Activated naive CD8-positive, alpha-beta T cell treated with anti-CD3 and anti-CD28 coated beads, Interleukin-2, amount 50 U/mL, for 24 hours (primary cell): ENCODE results near the gene PSMB10.

Experiments used
- ATAC-seq: fragments of 150-1000 bp; cut with Tn5 transposase; one replicate; pipeline ENCODE4 v1.10.0; 2021
- DNase-seq: peaks from one replicate; pipeline ENCODE4 v3.0.0; 2021
- H3K27ac Mint-ChIP-seq: one replicate; pipeline ENCODE4 v1.8.0; 2021; ENCODE audit warnings: mild to moderate bottlenecking, mixed read lengths
- H3K27me3 Mint-ChIP-seq: one replicate; pipeline ENCODE4 v1.8.0; 2021; ENCODE audit warnings: mixed read lengths
- H3K36me3 Mint-ChIP-seq: one replicate; pipeline ENCODE4 v1.8.0; 2021; ENCODE audit warnings: low read depth, mixed read lengths
- H3K4me1 Mint-ChIP-seq: one replicate; pipeline ENCODE4 v1.8.0; 2021; ENCODE audit warnings: mixed read lengths
- H3K4me3 Mint-ChIP-seq: one replicate; pipeline ENCODE4 v1.8.0; 2021; ENCODE audit warnings: mild to moderate bottlenecking, moderate library complexity, mixed read lengths
- H3K9me3 Mint-ChIP-seq: one replicate; pipeline ENCODE4 v1.8.0; 2021; ENCODE audit warnings: mixed read lengths

PSMB10 gene

DNA sequence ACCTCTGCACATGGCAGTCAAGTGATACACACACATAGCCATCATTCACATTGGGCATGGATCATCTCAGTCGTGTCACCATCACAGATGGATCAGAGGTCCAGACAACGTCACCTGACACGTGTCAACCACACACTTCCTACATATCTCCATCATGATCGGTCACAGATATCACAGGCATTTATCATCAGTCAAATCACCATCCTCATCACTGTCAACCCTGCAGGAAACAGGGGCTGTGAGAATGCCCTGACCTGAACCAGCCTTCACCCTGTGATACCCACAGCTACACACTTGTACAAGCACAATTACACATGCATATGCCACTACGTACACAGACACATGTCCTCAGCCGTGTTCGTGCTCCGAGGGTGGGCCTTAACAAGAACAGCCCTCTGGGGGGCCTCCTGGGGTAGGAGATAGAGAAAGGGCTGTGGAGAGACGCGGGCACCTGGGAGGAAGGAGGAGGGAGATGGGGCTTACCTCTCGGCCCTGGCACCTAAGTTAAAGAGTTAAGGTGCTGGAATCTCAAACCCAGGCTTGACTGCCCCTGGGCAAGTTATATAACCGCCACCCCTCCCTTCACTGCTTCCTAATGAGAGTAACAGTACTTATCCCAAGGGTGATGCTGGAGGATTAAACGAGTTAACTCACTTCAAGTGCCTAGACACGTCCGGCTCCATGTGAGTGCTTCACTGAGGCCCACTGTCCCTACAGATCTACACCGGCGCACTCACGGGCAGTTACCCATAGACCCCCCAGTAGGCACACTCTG, 30.7 kb upstream of the PSMB10 start:
- Mint-ChIP-seq H3K4me3 (peak overlapping the region; percentile 95), H3K4me1 (peaks cover 20% of the 10 kb centered on the region), H3K9me3 (no peaks in the 10 kb centered on the region), H3K27me3 (no peaks in the 10 kb centered on the region), H3K27ac (peak overlapping the region; percentile 85), H3K36me3 (peaks cover 2% of the 10 kb centered on the region)
- peak; percentile 42 for ATAC-seq
- peak; percentile 38 for DNase-seq

DNA sequence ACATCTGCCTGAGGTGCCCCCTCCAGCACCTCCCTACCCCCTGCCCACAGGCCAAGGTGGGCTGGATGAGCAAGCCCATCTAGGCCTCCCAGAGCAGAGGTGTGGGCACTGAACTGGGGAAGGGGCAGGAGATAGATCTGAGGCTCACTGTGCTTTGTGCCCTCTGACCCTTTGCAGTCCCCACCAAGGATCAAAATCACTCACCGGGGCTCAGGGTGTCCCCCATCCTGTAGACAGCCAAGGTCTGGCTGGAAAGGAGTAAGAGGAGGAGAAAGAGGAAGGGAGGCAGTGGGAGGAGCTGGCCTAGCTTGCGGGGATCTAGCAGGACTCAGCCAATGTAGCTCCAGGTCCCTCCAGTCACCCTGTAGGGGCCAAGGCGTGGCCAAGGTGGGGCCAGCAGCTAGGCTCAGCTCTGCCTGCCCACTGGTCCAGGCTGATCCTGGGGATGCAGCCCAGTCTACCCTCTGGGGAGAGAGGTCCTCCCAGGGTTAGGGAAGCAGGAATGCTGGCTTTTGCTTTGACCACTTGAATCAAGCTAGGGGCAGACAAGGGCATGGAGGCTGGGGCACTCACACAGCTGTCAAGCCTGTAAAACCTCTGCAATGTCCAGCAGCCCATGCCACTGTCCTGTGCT, 30.0 kb upstream of the PSMB10 start:
- no peak overlapping the region for H3K27ac Mint-ChIP-seq

DNA sequence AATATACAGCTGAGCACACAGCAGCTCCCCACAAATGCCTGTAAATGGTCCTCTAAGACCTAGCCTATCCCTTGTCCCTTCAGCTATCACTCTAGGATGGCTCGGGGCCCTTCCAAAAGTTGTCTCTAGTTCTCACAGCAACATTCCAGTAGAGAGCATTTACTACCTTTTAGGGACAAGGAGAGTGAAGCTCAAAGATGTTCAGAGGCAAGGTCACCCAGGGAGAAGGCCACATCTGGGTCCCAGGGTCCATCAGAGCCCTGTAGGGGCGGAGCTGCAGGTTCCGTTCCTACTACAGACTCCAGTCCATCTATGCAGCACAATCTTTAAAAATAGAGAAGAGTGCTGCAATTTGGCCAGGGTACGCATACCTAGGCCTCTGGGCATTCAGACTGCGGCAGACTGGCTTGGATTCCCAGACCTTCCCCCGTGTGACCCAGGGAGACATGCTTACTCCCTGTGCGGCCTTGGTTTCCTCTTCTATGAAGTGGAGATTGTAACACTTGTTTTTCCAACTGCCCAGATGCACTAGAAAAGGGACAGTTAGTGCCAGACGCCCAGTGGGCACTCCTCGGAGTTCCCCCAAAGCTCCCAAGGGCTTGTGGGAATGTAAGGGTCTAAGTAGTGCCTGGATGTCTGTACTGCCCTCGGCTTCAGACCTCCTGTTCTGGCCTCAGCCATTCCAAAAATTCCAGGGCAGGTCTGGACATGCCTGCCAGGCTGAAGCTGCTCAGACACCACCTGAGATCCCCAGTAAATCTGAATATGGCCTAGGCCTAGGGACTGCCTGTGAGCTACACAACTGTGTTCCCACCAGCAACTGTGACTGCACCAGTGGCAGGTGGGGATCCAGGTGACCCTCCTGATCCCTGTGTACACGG, 29.3 kb upstream of the PSMB10 start:
- no peak overlapping the region for H3K27ac Mint-ChIP-seq
- no peaks in the 10 kb centered on the region for H3K9me3 Mint-ChIP-seq
- H3K36me3 Mint-ChIP-seq = peaks cover 8% of the 10 kb centered on the region
- ATAC-seq (no peak), DNase-seq (no peak)
- no peak overlapping the region for H3K4me3 Mint-ChIP-seq
- peaks cover 20% of the 10 kb centered on the region for H3K4me1 Mint-ChIP-seq
- H3K27me3 Mint-ChIP-seq = no peaks in the 10 kb centered on the region

More for the DNA sequence above, 30.0 kb upstream of the PSMB10 start:
- peaks cover 20% of the 10 kb centered on the region for H3K4me1 Mint-ChIP-seq
- no peak for ATAC-seq
- H3K9me3 Mint-ChIP-seq = no peaks in the 10 kb centered on the region
- no peaks in the 10 kb centered on the region for H3K27me3 Mint-ChIP-seq
- H3K36me3 Mint-ChIP-seq = peaks cover 6% of the 10 kb centered on the region
- peak overlapping the region; percentile 95 for H3K4me3 Mint-ChIP-seq
- DNase-seq = no peak

DNA sequence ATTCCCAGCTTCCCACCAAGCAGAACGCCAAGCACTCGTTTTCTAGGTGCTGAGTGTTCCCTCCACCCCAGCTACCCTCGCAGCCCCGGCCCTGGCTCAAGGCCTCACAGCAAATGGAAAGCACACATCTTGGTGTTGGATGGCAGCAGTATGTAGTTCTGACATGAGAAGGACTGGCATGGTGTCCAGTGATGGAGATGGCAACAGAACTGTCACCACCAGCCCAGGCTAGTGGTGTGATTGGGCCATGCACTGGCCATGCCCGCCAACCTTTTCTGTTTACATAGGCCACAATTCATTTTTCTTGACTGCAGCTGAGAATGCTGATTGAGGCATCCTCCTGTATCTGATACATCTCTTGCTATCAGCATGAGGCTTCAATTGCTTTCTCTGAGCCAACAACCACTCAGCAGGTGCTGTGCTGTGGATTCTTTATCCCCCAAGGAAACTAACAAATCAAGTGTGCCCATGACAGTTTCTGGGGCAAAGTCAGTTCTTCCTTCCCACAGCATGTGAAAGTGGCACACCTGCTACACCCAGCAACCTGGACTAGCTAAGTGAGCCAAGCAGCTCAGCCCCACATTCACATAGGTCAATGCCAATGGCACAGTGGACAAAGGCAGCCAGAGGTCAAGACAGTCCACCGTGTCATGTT, 28.0 kb upstream of the PSMB10 start:
- DNase-seq (no peak), ATAC-seq (no peak)
- Mint-ChIP-seq H3K27me3 (no peaks in the 10 kb centered on the region), H3K4me3 (no peak overlapping the region), H3K36me3 (peaks cover 9% of the 10 kb centered on the region), H3K9me3 (no peaks in the 10 kb centered on the region), H3K27ac (no peak overlapping the region), H3K4me1 (peaks cover 18% of the 10 kb centered on the region)

DNA sequence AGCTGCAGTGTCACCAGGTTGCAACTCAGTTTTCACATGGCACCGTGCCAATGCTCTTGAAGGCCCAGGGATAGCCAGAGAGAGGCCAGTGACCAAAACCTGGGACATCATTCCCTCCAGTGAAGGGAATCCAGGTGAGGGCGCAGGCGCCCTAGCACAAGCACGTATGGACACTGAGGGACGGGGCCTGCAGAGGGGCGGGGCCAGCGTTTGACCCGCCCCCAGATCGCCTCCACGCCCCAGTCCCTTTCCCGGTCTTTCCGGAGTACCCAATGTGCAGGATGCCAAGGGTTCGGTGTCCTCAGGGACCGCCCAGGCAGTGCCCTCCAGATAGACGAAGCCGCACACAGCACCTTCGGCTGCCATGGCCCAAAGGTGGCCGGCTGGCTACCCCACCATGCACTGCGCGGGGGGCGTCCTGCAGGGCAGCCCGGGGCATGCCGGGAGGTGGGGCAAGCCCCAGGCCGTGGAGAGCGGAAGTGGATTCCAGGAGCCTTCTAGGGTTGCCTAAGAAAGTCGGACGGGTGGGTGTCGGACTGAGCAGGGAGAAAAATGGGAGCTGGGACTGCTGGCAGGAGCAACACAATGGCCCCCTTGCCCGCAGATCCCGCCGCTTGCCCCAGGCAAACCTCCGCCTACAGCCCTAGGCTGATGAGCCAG, 27.1 kb upstream of the PSMB10 start:
- H3K36me3 Mint-ChIP-seq = peaks cover 9% of the 10 kb centered on the region
- H3K4me3 Mint-ChIP-seq = no peak overlapping the region
- H3K4me1 Mint-ChIP-seq = peaks cover 13% of the 10 kb centered on the region
- no peak overlapping the region for H3K27ac Mint-ChIP-seq
- ATAC-seq (no peak), DNase-seq (no peak)
- no peaks in the 10 kb centered on the region for H3K27me3 Mint-ChIP-seq
- H3K9me3 Mint-ChIP-seq = no peaks in the 10 kb centered on the region

DNA sequence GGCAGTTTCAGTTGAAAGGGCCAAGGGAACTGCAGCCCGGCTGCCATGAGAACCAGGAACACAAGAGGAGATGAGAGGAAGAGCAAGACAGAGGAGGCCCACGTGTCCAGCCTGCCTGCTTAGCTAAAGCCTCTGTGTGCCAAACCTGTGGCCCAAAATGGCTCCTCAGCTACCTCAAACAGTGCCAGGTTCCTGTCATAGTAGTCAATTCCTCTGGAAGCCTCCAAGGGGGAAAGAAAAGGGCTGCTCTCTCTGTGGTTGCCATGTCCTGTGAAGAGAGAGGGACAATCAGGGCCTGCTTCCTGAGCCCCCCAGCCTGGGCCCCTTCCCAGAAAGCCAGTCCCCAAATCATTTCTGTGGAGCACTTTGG, 26.6 kb upstream of the PSMB10 start:
- Mint-ChIP-seq H3K4me1 (peaks cover 11% of the 10 kb centered on the region), H3K27ac (no peak overlapping the region), H3K9me3 (no peaks in the 10 kb centered on the region), H3K4me3 (no peak overlapping the region), H3K27me3 (no peaks in the 10 kb centered on the region), H3K36me3 (peaks cover 10% of the 10 kb centered on the region)
- DNase-seq (no peak), ATAC-seq (no peak)

DNA sequence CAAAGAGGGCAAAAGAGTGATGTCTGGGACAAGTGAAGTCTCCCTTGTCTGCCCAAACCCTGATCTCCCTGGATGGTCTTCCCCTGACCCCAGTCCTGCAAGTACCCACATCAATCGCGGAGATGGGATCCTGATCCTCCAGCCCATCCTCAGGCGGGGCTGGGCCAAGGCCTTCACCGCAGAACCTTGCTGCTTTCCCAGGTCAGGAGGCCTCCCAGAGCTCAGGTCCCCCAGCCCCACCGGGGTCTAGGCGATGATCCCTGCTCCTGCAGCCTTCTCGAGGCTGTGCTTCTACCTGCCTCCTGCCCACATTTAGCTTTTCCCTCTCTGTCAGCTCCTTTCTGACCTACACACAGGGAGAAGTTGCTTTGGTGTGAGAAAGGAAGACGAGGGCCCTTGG, 25.5 kb upstream of the PSMB10 start:
- no peak for DNase-seq
- Mint-ChIP-seq H3K4me1 (peaks cover 8% of the 10 kb centered on the region), H3K27me3 (no peaks in the 10 kb centered on the region), H3K4me3 (no peak overlapping the region), H3K27ac (no peak overlapping the region), H3K36me3 (peaks cover 11% of the 10 kb centered on the region), H3K9me3 (no peaks in the 10 kb centered on the region)
- no peak for ATAC-seq

DNA sequence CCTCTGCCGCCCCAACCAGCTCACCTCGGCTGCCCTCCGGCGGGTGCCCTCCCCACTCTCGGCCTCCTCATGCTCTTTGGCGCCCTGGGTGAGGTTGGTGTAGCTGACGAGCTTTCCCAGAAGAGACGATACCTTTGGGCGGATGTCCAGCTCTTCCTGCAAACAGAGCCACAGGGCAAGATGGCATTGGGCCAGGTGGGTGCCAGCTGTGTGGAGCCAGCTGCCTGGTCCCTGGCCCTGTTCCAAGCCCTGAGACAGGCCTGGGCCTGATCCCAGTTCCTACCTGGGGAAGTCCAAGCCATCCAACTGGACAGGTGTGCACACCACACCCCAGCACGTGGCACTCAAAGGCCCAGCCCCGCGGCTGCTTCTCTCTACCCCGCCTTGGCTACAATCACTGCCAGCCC, 24.9 kb upstream of the PSMB10 start:
- Mint-ChIP-seq H3K9me3 (no peaks in the 10 kb centered on the region), H3K27ac (no peak overlapping the region), H3K4me3 (no peak overlapping the region), H3K27me3 (no peaks in the 10 kb centered on the region), H3K36me3 (peaks cover 11% of the 10 kb centered on the region), H3K4me1 (peaks cover 4% of the 10 kb centered on the region)
- peak; percentile 18 for ATAC-seq
- DNase-seq = no peak

DNA sequence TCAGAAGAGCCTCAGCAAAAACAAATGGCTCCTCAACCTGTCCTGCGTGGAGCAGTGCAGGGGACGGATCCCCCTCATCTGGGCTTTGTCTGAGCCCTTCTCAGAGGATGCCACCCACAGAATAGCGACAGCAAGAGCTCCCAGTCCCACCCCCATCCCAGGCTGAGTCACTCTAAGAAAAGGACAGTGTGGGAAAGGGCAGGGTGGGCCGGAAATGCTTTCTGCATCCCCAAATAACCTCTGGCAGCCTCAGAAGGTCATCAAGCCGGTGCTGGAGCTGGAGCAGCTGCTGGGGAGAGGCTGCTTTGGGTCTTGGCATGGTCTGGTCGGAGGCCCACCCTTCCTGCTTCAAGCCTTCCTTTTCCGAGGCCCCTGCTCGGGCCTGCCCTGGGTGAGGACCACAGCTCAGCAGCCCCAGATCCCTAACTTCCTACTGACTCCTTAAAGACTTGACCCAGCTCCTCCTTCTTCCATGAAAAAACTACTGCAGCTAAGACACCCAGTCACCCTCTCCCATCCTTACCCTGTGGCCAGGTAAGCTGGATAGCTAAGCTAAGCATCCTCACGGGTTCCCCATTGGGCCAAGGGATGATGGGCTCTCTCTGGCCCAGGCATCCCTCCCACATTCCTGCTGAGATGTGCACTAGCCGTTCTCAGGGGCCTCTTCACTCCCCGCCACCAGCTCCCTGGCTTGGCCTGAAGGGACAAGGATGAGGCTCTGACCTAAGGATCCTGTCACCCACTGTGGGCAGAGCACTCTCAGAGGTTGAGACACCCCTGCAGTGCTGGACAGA, 23.1 kb upstream of the PSMB10 start:
- H3K9me3 Mint-ChIP-seq = no peaks in the 10 kb centered on the region
- peaks cover 11% of the 10 kb centered on the region for H3K36me3 Mint-ChIP-seq
- ATAC-seq (no peak), DNase-seq (no peak)
- H3K27ac Mint-ChIP-seq = no peak overlapping the region
- H3K4me1 Mint-ChIP-seq = no peaks in the 10 kb centered on the region
- no peaks in the 10 kb centered on the region for H3K27me3 Mint-ChIP-seq
- H3K4me3 Mint-ChIP-seq = no peak overlapping the region

DNA sequence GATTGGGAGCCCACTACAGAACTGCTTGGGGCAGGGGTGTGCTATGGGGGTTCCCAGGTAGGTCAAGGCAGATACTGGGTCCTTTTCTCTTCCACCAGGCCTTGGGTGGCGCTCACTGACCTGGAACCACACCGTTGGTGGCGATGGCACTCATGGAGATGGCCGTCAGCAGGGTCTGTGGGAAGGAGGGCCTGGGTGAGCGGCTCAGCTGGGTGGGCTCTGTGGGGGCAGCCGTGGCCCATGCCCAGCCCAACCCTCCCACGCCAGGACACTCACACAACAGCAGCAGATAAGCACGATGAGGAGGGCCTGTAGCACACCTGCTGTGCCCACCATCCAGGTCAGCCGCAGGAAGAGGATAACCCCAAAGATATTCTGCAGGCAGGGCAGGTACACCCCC, 21.0 kb upstream of the PSMB10 start:
- DNase-seq (no peak), ATAC-seq (no peak)
- H3K4me3 Mint-ChIP-seq = no peak overlapping the region
- no peak overlapping the region for H3K27ac Mint-ChIP-seq
- H3K27me3 Mint-ChIP-seq = no peaks in the 10 kb centered on the region
- no peaks in the 10 kb centered on the region for H3K9me3 Mint-ChIP-seq
- H3K4me1 Mint-ChIP-seq = no peaks in the 10 kb centered on the region
- peaks cover 9% of the 10 kb centered on the region for H3K36me3 Mint-ChIP-seq

DNA sequence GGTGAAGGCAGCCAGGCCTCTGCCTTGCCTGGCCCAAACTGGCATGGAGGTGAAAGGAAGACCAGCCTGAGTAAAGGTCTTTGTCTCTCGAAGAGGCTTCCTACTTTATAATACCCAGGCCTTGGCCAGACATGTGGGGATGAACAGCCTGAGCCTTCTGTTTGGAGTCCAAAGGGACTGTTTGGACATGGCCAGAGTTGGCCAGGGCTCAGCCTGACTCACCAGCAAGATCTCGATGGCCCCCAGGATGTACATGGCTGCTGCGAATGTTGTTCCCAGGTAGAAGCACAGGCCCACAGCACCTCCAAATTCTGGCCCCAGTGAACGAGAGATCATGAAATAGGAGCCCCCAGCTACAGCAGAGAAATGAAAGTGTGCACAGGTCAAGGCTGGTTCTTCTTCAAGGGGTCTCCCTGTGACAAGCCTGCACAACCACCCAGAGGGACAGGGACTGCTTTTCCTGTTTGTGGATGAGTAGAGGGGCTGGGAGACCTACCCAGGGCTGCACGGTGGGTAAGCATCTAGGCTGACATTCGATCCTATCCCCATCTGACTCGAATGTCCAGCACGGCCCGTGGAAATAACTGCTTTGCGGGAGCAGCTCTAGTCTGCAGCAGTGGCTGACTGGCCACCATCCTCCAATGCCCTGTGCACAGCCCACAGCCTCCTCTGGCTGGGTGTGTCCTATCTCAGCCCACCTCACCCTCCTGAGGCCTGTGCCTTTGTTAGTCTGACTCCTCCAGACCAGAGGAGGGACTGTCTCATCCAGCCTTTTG, 18.0 kb upstream of the PSMB10 start:
- DNase-seq (no peak), ATAC-seq (no peak)
- Mint-ChIP-seq H3K4me1 (no peaks in the 10 kb centered on the region), H3K4me3 (no peak overlapping the region), H3K9me3 (no peaks in the 10 kb centered on the region), H3K27ac (no peak overlapping the region), H3K27me3 (no peaks in the 10 kb centered on the region), H3K36me3 (peaks cover 2% of the 10 kb centered on the region)

DNA sequence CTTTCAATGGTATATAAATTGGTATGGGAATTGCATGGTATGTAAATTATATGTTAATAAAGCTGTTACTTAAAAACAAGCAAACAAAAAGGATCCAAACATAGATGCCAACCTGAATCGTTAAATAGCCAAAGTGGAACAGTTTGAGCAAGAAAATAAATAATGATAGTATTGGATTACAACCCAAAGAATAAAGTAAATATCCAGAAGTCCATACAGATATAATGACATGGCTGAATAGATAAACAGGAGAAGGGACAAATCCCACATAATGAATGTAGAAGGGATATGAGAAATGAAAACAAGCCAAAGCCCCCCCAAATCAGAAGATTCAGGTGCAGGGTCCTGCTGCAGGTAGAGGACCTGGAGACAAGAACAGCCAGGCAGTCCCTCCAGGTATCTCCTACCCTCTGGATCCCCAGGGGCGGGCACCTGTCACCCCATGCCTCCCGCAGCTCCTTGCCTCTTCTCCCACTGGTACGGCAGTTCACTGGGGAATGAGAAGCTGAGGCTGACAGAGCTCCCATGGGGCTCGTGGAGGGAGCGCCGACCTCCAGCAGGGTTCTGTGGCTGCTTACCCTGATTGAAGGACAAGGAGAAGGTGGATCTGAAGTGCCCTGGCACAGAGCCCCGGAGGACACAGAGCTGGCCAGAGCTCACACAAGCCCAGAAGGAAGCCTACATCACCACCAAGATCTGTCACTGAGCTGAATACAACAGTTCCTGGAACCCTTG, 17.2 kb upstream of the PSMB10 start:
- Mint-ChIP-seq H3K4me3 (no peak overlapping the region), H3K9me3 (no peaks in the 10 kb centered on the region), H3K27me3 (no peaks in the 10 kb centered on the region), H3K36me3 (peaks cover 2% of the 10 kb centered on the region), H3K27ac (no peak overlapping the region), H3K4me1 (no peaks in the 10 kb centered on the region)
- DNase-seq (no peak), ATAC-seq (no peak)
